HG03378 (cell line): ENCODE measurements around the gene TNNI3K.
A peak's percentile ranks its signal among the peaks of the same experiment; 100 is the strongest.

Experiments used
- ATAC-seq: cut with Tn5 transposase; IDR thresholded peaks from one replicate; pipeline ENCODE4 v1.9.1; 2021; ENCODE audit warnings: mild to moderate bottlenecking, moderate library complexity; ENCODE audit not compliant: unreplicated experiment

The TNNI3K gene

GRCh38 chr1:74496669-74497068 is 261.5 kb downstream of the TNNI3K start:
- no peak for ATAC-seq

DNA sequence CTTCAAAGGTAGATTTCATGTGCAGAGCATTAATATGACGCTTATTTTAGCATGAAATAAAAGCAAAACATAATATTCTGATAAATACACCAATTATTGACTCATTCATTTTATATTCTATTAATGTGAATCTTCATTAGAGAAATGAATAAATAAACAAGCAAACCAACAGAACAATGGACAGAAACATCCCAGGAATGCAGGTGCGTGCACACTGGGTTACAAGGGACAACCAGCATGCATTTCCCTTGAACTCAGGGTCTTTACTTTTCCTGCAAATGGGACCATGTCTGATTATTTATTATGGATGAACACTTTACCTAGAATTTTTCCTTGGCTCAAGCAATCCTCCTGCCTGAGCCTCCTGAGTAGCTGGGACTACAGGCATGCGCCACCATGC is 263.7 kb downstream of the TNNI3K start:
- no peak for ATAC-seq

DNA sequence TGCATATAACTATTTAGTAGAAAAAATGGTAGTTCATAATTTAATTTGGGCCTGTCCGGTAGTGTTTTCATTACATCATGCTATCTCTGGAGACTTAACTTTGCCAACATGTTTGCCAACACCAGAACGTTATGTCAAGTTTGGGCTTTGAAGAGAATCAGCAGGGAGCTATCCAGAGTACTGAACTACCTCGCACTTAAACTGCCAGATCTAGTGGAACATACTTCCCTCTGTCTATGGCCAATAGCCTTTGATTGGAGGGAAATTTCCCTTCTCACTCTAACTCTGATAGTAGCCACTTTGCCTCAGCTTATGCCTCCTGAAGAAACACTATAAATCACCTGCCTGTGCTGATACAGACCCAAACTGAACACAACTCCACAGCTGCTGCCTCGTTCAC is 267.2 kb downstream of the TNNI3K start:
- ATAC-seq = no peak

- ATAC-seq = no peak
Observed at GRCh38 chr1:74502858-74503257, 267.7 kb downstream of the TNNI3K start.

GRCh38 chr1:74504125-74504932 is 269.1 kb downstream of the TNNI3K start:
- ATAC-seq = peak; percentile 92

DNA sequence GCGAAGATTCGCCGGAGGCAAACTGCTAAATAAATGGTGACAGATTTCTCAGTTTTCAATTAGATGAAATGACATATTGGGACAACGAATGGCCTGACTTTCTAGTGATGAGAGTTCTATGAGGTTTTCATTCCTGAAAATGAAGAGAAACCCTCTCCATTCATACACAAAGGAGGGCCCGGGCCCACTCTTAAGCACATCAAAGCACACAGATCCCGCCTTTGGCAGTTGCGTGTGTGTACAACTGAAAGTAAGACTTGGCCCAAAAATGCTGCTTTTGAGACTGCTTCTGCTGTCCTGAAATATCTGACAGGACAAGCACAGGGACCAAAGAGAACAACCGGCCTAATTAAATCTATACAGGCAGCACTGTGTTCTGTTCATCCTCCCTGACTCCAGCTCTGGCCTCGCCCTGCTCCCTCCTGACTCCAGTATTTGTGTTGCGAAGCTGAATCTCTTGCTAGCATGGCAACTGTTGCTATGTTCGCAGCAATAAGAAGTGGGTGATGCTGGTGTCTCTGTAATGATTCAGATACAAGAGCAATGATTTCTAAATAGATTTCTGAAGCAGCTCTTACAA is 269.8 kb downstream of the TNNI3K start:
- no peak for ATAC-seq

- no peak for ATAC-seq
Observed at GRCh38 chr1:74505928-74506710, 270.9 kb downstream of the TNNI3K start.

- no peak for ATAC-seq
Observed at GRCh38 chr1:74508449-74508848, 273.3 kb downstream of the TNNI3K start.

GRCh38 chr1:74512170-74512915 is 277.2 kb downstream of the TNNI3K start, which contains the start of gene LRRC53:
Gene LRRC53 (minus strand): TSS chr1:74512611. CDS start chr1:74483349, 29,262 bp downstream.
- no peak for ATAC-seq

DNA sequence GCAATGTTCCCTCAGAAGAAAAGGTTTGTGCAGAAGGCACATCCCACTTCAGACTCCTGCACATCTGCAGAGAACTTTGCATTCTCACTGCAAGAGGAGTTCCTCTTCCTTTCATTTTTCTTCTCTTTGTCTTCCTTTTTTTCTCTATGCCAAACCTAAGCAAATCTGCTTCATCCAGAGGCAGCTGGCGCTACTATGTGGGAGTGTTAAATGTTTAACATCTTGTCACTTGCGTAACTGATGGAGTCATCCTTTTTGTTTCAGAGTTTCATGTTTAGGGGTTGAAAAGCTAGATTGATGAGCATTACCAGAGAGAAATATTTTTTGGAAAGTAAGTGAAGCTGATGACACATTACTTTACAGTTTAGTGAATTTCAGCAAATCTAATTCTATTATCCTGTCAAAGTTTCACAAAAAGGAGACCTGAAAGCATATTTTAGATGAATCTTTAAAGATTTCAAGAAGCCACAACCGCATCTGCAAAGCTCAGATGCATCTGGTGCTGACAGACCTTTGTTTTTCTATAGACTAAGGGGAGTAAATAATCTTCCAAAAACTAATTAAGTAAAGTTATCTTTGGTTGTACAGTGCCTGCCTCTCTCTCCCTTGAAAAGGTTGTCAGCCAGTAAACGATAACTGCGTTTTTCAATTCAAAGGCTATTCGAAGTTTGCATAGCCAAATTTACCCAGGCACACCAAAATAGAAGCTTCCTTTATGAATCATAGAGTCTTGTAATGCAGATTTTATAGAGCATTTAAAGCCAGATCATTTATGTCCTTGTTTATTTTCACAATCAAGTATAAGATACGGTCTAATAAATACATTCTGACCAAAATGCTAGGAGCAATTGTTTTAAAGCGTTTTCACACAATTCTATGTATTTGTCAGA is 278.5 kb downstream of the TNNI3K start:
- ATAC-seq = no peak

DNA sequence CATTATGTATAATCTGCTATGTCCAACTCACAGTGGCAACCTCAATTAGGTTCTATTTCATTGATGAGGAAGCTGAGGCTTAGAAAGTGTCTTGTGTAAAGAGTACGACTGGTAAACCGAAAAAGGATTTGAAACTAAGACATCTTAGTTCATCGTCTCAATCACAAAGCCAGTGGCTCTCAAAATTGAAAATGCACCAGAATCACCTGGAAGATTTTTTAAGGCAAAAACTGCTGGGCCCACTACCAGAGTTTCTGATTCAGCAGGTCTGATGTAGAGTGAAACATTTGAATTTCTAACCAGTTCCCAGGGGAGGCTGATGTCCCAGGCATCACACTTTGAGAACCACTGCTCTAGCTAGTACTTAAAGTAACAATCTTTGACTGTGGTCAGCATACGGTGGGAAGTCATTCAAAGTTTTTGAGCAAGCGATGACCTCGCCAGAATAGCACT is 282.4 kb downstream of the TNNI3K start:
- ATAC-seq = peak; percentile 78

DNA sequence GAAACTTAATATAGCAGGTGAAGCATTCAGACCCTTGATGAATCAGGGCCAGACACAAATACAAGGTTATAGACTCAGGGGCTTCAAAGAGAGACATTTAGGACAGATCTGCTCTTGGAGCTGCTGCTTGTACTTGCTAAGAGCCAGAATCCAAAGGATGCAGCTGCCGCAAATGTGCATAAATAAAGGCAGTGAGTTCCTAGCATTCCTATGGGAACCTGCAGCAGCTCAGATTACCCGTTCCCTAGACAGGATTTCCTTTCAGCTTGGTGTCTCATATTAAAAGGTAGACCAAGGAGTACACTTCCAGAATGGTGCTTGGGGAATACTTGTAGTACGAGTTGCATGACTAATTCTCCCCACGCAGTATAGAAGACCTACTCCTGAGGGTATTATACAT is 287.0 kb downstream of the TNNI3K start:
- no peak for ATAC-seq

DNA sequence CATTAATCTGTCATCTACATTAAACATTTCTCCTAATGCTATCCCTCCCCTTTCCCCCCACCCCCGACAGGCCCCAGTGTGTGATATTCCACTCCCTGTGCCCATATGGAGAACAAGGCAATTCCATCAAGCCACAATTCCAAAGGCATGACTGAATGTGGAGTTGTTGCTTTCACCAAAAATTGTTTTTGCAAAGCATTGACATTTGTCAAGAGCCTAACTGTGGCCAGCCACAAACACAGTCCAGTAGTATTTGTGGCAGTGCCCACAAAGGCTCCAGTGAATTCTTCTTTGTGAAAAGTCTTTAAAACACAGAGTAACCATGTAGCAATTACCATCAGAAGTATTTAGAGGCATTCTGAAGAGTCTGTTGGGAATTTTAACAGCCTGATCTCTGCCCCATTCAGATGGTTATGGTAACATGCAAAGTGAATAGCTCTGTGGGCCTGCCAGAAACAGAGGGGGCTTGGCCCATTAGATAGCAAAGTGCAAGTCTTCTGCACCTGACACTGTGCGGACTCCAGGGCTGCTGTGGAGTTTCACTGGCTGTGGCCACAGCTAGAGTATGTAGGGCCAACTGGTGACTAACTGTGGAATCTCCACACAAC is 288.8 kb downstream of the TNNI3K start:
- ATAC-seq = no peak

- no peak for ATAC-seq
Observed at GRCh38 chr1:74526708-74527107, 291.5 kb downstream of the TNNI3K start.

- ATAC-seq = no peak
Observed at GRCh38 chr1:74528123-74528522, 292.9 kb downstream of the TNNI3K start.

GRCh38 chr1:74530892-74531291 is 295.7 kb downstream of the TNNI3K start:
- no peak for ATAC-seq

DNA sequence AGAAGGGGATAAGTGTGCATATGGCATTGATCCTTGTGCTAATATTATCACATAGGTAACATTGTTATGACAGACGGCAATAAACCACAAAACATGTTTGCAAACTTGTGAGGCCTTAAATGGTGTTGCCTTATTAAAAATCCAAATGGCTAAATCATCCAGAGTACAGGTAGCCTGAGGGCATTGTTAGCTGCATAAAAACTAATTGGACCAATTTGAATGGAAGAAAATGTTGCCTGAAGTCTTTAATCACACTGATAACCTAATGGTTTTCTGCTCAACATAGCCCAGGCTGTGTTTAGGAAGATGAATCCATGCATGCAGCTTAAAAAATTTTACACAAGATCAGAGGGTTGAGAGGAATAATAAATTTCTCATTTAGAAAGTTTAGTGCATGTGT is 296.6 kb downstream of the TNNI3K start:
- ATAC-seq = no peak

DNA sequence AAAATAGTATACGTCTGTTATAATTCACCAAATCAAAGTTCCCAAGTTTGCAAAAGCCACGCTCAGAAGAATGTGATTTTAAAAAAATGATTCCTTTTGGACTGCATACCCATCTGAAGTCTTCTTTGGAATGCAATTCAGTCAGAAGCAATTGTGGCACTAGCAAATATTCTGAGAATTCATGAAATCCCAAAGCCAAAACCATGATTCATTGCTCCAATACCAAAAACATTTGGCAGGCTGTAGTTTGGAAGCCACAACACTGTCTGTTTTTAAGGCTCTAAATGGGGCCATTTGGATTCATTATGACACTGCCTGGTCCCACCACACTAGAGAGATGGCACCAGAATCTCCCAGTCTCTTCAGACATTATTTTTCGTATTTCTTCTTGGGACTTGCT is 299.1 kb downstream of the TNNI3K start:
- ATAC-seq = no peak

DNA sequence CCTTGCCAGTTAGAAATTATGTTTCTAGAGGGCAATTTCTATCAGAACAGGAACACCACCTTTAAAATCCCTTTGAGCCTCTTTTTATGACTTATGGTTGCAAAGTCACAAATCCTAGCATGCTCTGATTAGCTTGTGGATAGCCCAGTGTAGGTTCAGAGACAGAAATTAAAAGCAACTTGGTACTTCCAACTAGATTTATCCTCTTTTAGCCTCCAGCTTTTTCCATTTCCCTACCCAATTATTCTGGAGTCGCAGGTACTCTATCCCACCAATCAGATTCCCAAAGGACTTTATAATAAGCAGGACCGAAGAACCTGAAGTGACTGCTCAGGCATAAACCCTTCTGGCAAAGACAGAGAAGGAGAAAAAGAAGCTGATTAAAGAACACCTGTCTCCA is 310.6 kb downstream of the TNNI3K start:
- no peak for ATAC-seq
